Measurements from ENCODE around the gene MYNN.

DNA sequence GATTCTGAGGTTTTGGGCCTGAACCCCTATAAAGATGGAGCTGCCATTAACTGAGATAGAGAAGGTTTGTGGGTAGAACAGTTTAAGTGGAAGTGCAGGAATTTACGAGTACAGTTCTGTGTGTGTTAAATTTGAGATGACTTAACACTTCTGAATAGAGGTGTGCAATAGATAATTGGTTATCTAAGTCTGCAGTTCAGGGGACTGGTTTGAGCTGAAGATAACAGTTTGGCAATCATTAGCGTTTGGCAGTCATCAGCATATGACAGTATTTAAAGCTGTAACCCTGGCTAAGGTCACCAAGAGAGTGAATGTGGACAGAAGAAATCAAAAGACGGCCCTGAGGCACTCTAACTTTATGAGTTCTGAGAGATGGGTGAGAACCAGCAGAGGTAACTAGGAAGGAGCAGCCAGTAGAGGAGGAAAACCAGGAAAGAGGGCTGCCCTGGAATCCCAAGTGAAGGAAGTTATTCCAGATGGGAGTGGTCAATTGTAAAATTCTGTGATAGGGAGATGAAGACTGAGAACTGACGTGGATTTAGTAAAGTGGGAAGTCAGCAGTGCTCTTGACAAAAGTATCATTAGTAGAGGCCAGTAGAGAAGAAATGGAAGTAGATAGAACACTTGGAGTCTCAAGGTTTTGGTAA, 8.1 kb downstream of the MYNN start:
- TF ChIP-seq SAFB2 (IDR thresholded peaks at IDR 0.05; ENCODE audit: borderline replicate concordance, low read depth, low read length, severe bottlenecking) = no peak
- no peak for TF ChIP-seq NR2C2 (CRISPR knock-in tag; IDR thresholded peaks at IDR 0.05)
- TF ChIP-seq NR2C2 (tag; IDR thresholded peaks at IDR 0.05) = 0 out of 2 replicates have a peak, but pooled peaks have one; percentile 37
- TF ChIP-seq RFX7 (CRISPR knock-in tag; IDR thresholded peaks at IDR 0.05) = no peak
- TF ChIP-seq TAF1 (IDR thresholded peaks at IDR 0.05; ENCODE audit: control insufficient read depth, extremely low read depth, insufficient read depth, low read length, severe bottlenecking) = no peak
- no peak for TF ChIP-seq E4F1 (CRISPR knock-in tag; IDR thresholded peaks at IDR 0.05; ENCODE audit: borderline replicate concordance)
- TF ChIP-seq, protein P1, sequence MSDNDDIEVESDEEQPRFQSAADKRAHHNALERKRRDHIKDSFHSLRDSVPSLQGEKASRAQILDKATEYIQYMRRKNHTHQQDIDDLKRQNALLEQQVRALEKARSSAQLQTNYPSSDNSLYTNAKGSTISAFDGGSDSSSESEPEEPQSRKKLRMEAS (CRISPR knock-in tag; IDR thresholded peaks at IDR 0.05) = no peak
- TF ChIP-seq, protein P2, sequence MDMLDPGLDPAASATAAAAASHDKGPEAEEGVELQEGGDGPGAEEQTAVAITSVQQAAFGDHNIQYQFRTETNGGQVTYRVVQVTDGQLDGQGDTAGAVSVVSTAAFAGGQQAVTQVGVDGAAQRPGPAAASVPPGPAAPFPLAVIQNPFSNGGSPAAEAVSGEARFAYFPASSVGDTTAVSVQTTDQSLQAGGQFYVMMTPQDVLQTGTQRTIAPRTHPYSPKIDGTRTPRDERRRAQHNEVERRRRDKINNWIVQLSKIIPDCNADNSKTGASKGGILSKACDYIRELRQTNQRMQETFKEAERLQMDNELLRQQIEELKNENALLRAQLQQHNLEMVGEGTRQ (CRISPR knock-in tag; IDR thresholded peaks at IDR 0.05) = no peak
- TF ChIP-seq CTCF (IDR thresholded peaks at IDR 0.05 in 2 of 3, conservative IDR thresholded peaks at IDR 0.05 in 1 of 3; ENCODE audit: insufficient read depth in 2 of 3, low read depth in 1 of 3, low read length in 3 of 3) = no peak
- no peak for TF ChIP-seq ZNF740 (CRISPR knock-in tag; IDR thresholded peaks at IDR 0.05)
- no peak for TF ChIP-seq ZNF740 (tag; IDR thresholded peaks at IDR 0.05)
- TF ChIP-seq ZBTB40 (IDR thresholded peaks at IDR 0.05) = no peak
- no peak for TF ChIP-seq ZBTB40 (CRISPR knock-in tag; IDR thresholded peaks at IDR 0.05)

Data from K562 (cell line).